HG03064 (cell line): ENCODE results near the gene ATF6B.

Source experiments
- ATAC-seq: cut with Tn5 transposase; IDR thresholded peaks from one replicate; pipeline ENCODE4 v1.9.1; 2021; ENCODE audit warnings: low read depth; ENCODE audit not compliant: unreplicated experiment

ATF6B gene

GRCh38 chr6:32127717-32128592 lies at the start of gene ATF6B:
Gene ATF6B, minus strand, starts transcription at chr6:32128246. Its CDS starts 39 bp downstream, at chr6:32128207.
- peak; percentile 82 for ATAC-seq

- ATAC-seq: no peak
These were observed 49.2 kb upstream of the ATF6B start for GRCh38 chr6:32177183-32177787.

- no peak for ATAC-seq
These were observed 48.6 kb upstream of the ATF6B start for GRCh38 chr6:32176476-32177182.

- no peak for ATAC-seq
These were observed 47.8 kb upstream of the ATF6B start, which contains the start of gene AGPAT1 for GRCh38 chr6:32175711-32176475. Gene AGPAT1, minus strand, starts transcription at chr6:32176084. Its CDS starts 4,588 bp downstream, at chr6:32171496.

- no peak for ATAC-seq
These were observed 47.3 kb upstream of the ATF6B start for GRCh38 chr6:32175322-32175710.

- no peak for ATAC-seq
These were observed 46.4 kb upstream of the ATF6B start for GRCh38 chr6:32174416-32174815.

GRCh38 chr6:32173051-32173727 lies 45.1 kb upstream of the ATF6B start:
- no peak for ATAC-seq

GRCh38 chr6:32171234-32171633 lies 43.2 kb upstream of the ATF6B start:
- no peak for ATAC-seq

GRCh38 chr6:32170294-32170693 lies 42.2 kb upstream of the ATF6B start:
- ATAC-seq: no peak

- ATAC-seq: no peak
These were observed 41.0 kb upstream of the ATF6B start for GRCh38 chr6:32168807-32169591.

GRCh38 chr6:32168350-32168749 lies 40.3 kb upstream of the ATF6B start:
- ATAC-seq: no peak

- ATAC-seq: no peak
These were observed 39.8 kb upstream of the ATF6B start for GRCh38 chr6:32167761-32168262.

- ATAC-seq: no peak
These were observed 39.2 kb upstream of the ATF6B start for GRCh38 chr6:32167154-32167760.

- no peak for ATAC-seq
These were observed 38.5 kb upstream of the ATF6B start for GRCh38 chr6:32166411-32167061.

GRCh38 chr6:32164295-32164694 lies 36.2 kb upstream of the ATF6B start, which contains the start of gene EGFL8:
Gene EGFL8, plus strand, starts transcription at chr6:32164595. Its CDS starts 1,571 bp downstream, at chr6:32166166.
- ATAC-seq: no peak

- ATAC-seq: no peak
These were observed 35.7 kb upstream of the ATF6B start for GRCh38 chr6:32163559-32164258.

- no peak for ATAC-seq
These were observed 30.0 kb upstream of the ATF6B start for GRCh38 chr6:32158052-32158451.
